Left lobe of liver (tissue), 2 donors: ENCODE measurements around the gene TCIRG1. TPM values are rescaled to one million over a fixed set of nuclear protein-coding genes. Genes with fewer than 3 reads are reported as not detected.

ENCODE experiments used
- ATAC-seq: fragments of 200-7000 bp; cut with Tn5 transposase; one replicate; pipeline ENCODE4 v1.9.1; 2020; ENCODE audit warnings: mild to moderate bottlenecking, moderate library complexity
- DNase-seq: peaks from one replicate; pipeline ENCODE4 v3.0.0-alpha.2; 2020; ENCODE audit warnings: low spot score
- total RNA-seq: library from RNA; stranded (reverse); gene quantifications from one replicate; pipeline ENCODE4 v1.2.1, GENCODE V29; 2021
- donor health status: DM: no; HTN: no; CAD: no; lungs with moderate emphysema.
- donor health status: DM: no; HTN: yes; CAD: no.

The TCIRG1 gene
- total RNA-seq, 1 donor from 2014 or later, result 66.5 TPM

DNA sequence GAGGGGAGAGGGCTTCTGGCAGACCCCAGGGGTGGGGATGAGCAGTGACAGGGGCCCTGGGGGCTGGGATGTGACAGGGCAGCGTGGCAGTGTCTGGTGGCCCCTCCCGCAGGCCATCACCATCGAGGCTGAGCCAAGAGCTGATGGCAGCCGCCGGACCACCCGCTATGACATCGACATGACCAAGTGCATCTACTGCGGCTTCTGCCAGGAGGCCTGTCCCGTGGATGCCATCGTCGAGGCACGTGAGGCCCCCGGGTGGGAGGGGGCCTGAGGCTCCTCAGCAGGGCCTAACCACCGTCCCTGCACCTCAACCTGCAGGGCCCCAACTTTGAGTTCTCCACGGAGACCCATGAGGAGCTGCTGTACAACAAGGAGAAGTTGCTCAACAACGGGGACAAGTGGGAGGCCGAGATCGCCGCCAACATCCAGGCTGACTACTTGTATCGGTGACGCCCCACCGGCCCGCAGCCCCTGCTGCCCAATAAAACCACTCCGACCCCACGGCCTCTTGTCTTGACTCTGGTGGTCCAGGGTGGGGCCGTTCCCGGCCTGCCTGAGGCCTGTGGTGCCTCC lies 2.6 kb upstream of the TCIRG1 start:
- ATAC-seq (no peak), DNase-seq (no peak)

DNA sequence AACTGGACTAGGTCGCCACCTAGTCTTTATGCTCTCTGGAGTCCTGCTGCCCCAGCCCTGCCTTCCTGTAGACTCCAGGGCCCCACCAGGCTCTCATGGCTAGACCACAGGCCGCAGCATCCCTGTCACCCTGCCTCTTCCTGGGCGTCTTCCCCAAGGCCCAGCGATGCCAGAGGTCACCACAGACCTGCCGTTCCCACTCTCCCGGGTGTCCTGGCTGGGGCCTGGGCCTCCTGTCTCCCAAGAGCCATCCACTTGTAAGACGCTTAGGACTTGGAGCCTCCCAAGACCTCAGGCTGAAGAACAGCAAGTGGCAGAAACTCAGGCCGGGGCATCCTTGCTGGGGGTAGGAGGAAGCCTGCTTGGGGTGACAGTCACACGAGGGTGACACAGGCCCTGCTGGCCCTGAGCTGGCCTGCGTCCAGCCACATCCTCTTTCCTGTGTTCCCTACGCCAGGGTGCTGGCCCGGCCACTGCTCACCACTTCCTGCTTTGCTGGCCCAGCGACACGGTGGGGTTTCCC lies 2.0 kb upstream of the TCIRG1 start:
- ATAC-seq (no peak), DNase-seq (peak; percentile 69)

DNA sequence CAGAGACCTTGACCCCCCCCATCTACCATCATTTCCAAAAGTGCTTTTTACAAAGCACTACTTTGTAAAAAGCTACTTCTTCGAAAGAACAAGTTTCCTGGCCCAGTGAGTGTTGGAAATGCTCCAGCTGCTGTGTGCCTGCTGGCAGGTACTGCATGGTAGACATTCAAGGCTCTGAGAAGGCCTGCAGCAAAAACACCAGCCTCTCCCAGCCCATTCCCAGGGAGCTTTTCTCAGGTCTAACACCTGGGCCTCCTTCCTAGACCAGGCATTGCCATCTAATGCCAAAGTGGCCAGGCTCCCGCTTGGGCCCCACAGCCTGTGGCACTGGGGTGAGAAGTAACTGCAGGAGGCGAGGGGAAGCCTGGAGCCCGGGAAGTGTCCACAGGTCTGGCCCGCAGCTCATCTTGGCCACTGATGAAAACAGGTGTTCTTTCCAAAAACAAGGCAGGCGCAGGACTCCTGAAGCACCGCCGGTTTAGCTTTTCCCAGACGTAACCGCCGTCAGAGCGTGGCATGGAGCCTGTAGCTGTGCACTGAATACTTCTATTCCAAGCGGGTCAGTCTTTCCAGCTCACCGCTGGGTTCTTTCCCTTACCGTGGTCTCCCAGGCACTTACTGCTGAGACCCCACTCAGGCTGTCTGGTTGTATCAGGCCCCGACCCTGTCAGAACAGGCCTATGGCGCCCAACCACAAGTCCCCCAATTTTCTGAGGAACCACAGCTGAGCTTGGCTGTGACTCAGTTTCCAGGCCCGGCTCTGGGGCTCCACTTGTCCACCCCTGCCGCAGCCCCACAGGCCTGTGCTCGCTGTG lies 1.2 kb upstream of the TCIRG1 start:
- DNase-seq, result peak; percentile 76
- ATAC-seq, result peak; percentile 11

DNA sequence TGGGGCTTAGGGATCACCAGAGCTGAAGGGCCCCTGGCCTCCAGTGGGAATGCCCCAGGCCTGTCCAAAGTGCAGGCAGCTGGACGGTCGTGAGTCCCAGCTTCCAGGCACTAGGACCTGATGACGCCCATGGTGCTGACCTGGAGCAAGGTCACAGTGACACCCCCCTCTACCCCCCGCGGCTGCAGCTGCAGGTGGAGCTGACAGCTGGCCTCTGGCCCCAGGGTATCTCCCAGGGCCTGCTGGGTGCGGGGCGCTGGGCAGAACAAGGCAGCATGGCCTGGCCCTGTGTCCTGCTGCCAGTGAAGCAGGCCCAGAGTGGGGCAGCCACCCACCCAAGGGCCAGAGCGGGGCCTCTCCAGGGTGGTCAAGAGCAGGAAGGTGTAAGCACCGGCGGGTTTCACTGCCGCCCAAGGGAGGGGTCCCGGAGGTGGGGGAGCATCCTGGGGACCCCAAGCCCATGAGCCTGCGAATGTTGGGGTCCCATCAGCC lies 553 bp upstream of the TCIRG1 start:
- ATAC-seq, result peak; percentile 70
- peak; percentile 96 for DNase-seq

DNA sequence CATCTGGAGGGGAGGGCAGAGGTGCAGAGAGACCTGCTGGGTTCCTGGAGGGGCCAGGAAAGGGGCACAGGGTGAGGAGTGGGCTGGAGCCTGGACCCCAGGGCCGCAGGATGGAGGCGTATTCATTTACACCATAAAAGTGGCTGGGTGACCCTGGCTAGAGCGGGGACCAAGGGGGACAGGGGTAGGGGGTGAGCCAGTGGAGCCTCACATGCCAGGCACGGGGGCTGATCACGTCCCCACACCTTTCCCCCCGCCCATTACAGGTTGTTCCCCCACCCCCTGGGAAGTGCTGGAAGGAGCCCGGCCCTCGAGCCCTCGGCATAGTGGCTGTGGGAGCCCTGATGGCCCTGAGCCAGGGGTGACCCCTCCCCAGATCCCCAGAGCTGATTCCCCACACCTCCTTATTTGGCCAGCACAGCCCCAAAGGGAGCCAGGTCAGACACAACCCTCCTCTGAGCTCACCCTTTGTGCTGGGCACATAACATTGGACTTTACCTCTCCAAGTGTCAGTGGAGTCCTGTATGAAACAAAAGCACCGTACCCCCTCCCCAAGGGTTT lies 781 bp downstream of the TCIRG1 start:
- ATAC-seq (peak; percentile 20), DNase-seq (no peak)

DNA sequence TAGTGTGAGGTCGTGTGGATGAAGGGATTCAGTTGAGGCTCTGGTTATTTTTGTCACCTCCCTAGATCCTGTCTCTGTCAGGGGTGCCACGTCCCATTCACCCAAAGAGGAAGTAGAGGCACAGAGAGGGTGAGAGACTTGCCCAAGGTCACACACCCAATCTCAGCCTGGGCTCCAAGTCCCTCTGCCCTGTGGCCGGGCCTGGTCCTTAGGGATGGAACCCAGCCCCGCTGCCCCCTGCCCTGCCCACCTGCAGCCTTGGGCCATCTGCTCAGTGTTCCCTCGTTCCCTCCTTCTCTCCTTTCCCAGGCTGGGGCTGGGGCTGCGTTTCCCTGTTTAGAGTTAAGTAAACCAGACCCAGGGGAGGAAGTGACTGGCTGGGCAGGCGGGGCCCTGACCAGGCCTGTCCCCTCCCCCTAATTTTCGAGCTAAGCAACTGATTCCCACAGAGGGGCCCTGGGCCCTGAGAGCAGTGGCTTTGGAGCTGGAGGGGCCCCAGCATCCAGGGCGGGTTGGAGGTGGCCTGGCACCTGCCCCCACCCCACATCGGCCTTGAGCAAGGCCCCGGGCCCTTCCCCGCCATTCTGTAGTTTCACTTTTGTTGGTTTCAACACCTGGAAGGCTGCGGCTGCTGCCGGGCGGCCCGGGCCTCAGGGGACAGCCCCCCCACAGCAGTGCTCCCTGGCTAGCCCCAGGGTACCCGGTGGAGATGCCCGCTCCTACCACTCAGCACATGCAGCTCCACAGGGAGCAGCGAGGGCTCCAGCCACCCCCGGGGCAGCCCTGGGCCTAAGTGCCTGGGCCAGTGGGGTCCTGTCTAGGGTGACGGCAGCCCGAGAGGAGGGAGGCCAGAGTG lies 1.5 kb downstream of the TCIRG1 start:
- ATAC-seq, result peak; percentile 15
- DNase-seq, result peak; percentile 68

DNA sequence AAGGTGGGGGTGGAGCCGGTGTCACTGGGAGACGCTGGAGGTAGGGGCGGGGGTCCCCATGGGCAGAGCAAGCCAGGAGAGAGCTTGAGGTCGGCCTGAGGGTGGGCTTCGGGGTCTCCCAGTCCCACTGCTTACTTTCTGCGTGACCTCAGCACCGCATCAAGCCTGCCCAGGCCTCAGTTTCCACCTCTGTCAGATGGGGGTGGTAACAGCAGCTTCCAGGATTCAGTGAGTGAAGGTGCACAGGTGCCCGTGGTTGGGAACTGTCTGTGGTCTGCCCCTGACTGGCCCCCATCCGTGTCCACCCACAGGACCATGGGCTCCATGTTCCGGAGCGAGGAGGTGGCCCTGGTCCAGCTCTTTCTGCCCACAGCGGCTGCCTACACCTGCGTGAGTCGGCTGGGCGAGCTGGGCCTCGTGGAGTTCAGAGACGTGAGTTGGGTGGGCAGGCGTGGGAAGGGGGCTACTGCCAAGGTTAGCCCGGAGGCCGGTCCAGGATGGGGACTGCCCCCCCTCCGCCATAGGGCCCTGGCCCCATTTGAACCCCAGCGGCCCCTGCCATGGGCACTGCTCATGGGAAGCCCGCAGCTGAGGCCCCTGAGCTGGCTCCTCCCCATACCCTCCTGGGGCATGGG lies 2.2 kb downstream of the TCIRG1 start:
- DNase-seq (peak; percentile 56), ATAC-seq (no peak)

DNA sequence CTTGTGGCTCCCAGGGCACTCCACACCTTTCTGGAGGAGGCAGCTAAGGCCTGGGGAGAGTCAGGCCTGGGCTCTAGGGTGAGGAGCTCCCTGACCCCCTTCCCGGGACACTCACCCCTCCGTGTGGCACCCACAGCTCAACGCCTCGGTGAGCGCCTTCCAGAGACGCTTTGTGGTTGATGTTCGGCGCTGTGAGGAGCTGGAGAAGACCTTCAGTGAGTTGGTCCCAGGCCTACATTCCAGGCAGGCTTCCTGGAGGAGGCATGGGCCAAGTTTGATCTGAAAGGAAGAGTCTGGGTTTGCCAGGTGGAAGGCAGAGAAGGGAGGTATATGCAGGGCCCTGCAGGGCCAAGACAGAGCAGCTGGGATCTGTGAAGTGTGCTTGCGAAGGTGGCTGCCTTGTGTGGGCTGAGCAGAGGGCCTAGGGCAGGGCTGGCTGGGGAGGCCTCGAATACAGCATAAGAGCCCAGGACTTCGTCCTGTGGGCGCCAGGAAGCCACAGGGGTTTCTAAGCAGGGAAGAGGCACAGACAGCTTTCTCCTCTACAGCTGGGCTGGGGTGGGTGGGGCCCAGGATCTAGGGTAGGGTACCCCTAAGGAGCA lies 2.9 kb downstream of the TCIRG1 start:
- no peak for ATAC-seq

DNA sequence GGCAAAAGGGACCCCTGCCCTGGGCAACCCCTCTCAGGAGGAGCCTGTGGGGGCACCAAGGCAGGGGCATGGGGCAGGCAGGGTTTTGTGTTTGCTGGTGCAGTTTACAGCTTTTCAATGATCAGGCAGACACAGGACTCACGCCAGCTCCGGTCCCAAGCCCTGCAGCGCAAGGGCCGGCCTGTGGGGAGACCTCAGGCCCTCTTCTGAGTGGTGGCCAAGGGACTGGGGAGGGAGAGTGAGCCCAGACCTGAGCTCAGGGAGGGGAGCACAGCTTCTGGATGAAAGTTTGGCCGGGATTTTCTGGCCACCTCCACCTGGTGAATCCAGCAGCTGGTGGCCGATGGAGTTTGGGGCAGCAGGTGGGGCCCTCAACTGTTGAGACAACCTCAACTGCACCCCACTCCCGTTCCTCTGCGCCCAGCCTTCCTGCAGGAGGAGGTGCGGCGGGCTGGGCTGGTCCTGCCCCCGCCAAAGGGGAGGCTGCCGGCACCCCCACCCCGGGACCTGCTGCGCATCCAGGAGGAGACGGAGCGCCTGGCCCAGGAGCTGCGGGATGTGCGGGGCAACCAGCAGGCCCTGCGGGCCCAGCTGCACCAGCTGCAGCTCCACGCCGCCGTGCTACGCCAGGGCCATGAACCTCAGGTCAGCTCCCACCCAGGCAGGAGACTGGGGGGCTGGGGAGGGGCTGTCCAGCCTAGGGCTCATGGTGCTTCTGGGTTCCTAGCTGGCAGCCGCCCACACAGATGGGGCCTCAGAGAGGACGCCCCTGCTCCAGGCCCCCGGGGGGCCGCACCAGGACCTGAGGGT lies 3.6 kb downstream of the TCIRG1 start:
- ATAC-seq, result no peak
- DNase-seq, result peak; percentile 47

More for the DNA sequence above, 2.9 kb downstream of the TCIRG1 start:
- no peak for DNase-seq

DNA sequence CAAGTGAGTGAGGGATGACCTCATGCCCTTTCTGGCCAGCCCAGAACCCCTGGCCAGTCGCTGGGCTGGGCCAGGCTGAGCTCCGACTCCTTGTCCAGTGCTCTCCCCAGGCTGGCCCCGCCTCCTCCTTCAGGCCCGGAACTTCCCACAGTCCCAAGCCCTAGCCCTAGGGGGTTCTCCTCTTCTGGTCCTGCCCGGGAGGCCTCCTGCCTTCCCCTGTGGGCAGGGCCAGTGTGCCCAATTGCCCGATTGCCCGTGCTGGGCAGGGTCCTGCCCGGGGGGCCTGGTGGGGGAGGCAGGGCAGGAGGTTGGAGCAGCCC lies 4.2 kb downstream of the TCIRG1 start:
- DNase-seq, result no peak
- ATAC-seq, result no peak

DNA sequence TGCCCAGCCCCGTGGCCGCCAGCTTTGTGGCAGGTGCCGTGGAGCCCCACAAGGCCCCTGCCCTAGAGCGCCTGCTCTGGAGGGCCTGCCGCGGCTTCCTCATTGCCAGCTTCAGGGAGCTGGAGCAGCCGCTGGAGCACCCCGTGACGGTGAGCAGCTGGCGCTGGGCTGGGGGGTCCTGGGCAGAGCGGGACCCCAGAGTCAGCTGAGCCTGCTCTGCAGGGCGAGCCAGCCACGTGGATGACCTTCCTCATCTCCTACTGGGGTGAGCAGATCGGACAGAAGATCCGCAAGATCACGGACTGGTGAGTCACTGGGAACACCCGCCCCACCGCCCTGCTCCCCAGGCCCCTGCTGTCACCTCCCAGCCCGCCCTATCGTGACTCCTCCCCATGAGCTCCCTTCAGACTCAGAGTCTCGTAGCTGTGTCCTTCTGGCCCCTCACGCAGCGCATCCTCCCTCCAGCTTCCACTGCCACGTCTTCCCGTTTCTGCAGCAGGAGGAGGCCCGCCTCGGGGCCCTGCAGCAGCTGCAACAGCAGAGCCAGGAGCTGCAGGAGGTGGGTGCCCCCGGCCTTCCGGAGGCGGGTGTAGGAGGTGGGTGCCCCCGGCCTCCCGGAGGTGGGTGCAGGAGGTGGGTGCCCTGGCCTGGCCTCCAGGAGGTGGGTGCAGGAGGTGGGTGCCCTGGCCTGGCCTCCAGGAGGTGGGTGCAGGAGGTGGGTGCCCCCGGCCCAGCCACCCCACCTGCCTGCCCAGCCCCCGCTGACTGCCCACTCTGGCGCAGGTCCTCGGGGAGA lies 4.7 kb downstream of the TCIRG1 start:
- DNase-seq, result no peak
- no peak for ATAC-seq

DNA sequence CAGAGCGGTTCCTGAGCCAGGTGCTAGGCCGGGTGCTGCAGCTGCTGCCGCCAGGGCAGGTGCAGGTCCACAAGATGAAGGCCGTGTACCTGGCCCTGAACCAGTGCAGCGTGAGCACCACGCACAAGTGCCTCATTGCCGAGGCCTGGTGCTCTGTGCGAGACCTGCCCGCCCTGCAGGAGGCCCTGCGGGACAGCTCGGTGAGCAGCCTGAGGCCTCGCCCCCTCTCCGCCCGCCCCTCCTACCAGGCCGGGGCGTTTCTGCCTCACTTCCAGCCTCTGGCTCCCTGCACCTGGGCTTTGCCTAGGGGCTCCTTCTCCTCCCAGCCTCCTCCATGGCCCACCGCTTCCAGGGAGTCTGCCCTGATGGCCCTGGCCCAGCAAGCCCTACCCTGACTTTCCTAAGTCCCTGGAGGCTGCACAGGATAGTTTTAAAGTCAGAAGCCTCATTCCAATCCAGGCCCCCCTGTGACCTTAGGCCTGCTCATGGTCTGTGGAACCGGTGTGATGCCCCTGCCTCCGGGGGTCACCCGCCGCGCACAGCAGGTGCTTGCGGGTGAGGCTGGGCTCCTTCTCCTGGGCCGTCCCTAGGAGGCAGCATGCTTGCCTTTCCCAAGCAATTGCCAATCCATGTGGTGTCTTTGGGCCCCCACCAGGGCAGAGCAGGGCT lies 5.5 kb downstream of the TCIRG1 start:
- DNase-seq (no peak), ATAC-seq (no peak)

DNA sequence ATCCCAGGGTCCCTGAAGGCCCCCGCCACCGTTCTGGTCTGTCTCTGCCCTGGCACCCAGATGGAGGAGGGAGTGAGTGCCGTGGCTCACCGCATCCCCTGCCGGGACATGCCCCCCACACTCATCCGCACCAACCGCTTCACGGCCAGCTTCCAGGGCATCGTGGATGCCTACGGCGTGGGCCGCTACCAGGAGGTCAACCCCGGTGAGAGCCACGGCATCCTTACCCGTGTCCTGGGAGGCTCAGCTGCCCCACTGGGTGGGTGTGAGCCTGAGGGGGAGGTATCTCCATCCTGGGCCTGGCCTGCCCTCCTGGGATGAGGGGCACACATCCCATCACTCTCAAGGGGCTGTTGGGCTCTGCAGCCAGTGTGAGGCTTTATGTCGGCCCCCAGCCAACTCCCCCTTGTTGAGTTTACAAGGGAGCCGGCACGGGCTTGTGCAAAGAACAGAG lies 6.1 kb downstream of the TCIRG1 start:
- ATAC-seq (no peak), DNase-seq (no peak)

DNA sequence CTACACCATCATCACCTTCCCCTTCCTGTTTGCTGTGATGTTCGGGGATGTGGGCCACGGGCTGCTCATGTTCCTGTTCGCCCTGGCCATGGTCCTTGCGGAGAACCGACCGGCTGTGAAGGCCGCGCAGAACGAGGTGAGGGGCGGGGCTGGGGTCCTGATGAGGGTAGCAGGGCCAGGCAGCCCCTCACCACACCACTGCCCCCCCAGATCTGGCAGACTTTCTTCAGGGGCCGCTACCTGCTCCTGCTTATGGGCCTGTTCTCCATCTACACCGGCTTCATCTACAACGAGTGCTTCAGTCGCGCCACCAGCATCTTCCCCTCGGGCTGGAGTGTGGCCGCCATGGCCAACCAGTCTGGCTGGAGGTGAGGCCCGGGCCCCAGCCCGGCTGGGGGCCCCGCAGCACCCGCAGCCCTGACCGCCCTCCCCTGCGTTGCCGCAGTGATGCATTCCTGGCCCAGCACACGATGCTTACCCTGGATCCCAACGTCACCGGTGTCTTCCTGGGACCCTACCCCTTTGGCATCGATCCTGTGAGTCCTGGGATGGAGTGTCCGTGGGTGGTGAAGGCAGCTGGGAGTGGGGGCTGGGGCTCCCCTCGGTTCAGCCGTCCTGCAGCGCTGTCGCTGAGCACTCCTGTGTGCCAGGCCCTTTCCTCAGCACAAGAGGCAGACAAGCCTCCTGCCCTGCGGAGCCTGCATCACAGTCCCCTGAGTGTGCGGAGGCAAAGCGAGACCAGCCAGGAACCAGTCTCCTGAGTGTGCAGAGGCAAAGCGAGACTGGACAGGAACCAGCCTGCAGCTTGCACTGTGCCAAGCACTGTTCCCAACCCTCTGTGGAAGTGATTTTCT lies 8.8 kb downstream of the TCIRG1 start:
- DNase-seq (no peak), ATAC-seq (no peak)

DNA sequence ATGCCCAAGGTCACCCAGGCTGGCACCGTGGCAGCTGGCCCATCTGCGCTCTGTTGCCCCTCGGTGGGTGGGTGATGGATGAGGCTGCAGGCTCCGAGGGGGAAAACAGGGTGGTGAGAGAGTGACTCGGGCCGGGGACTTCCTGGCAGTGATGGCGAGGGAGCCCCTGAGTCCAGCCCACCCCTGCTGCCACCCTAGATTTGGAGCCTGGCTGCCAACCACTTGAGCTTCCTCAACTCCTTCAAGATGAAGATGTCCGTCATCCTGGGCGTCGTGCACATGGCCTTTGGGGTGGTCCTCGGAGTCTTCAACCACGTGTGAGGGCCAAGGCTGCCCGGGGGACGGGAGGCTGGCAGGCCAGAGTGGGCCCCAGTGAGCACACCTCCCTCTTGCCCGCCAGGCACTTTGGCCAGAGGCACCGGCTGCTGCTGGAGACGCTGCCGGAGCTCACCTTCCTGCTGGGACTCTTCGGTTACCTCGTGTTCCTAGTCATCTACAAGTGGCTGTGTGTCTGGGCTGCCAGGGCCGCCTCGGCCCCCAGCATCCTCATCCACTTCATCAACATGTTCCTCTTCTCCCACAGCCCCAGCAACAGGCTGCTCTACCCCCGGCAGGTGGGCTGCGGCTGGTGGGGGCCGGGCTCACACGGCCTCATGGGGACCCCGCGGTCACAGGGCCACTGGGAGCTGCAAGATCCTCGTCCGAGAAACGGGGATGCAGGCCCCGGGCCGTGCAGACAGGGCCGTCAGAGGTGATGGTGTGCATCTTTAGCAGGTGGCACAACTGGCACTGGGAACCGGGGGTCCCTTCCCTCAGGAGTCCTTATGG lies 10.1 kb downstream of the TCIRG1 start:
- DNase-seq, result no peak
- ATAC-seq, result no peak
